ENCODE data around the gene GRPEL2. TPM values are rescaled to one million over a fixed set of nuclear protein-coding genes. Genes with fewer than 3 reads are reported as not detected.

Gene GRPEL2
- total RNA-seq (2014; rRNA removed; shearing (Covaris generic); ENCODE audit: low replicate concordance), result 16.3 and 22.0 TPM in 2 replicates

DNA sequence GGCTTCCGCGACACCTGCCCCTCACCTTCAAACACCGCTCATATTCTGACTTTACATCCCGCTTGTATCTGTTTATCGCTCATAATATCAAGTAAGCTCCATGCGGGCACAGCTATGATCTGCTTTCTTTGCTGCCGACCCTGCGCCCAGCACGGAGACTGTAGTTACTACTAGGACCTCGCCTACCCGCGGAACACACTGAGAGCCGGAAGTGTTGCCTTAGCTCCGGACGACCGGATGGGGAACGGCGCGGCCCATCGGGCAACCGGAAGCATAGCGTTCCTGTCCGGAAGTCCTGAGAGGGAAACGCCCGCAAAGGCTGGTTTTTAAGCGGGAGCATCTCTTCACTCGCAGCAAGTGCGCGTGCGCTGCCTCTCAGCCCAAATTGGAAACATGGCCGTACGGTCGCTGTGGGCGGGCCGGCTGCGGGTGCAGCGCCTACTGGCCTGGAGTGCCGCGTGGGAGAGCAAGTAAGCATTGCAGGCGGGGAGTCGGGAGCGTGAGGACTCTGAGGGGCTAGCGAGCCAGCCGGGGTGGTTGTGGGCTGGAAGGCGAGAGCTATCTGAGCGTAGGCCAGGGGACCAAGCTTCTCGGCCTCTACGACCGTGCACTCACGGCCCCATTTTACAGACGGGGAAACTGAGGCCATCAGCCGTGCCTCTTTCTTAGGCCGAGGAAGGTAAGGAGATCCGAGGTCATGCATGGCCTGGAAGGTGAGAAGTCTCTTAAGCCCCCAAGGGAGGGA lies at the start of gene GRPEL2:
TSS of gene GRPEL2 (plus strand) at position 353 of the 745 bp plus-strand sequence. CDS start at position 394, 41 bp downstream.
- DNase-seq, result peak; percentile 99
- Histone ChIP-seq H3K4me2 (ENCODE audit: low read depth, low read length, poor library complexity, severe bottlenecking) (peak within 1 kb of the TSS; percentile 97), H3K4me3 (ENCODE audit: low read length) (peak within 1 kb of the TSS; percentile 87), H4K20me1 (ENCODE audit: insufficient read depth, low read depth, low read length) (0 out of 2 replicates have a peak, but pooled peaks cover 7% of the 10 kb centered on the region), H3K36me3 (ENCODE audit: insufficient read depth, low read length) (peaks cover 31% of the 10 kb centered on the region), H3K9ac (ENCODE audit: low read length) (peak within 1 kb of the TSS; percentile 91), H2AFZ (ENCODE audit: low read length) (peak within 1 kb of the TSS; percentile 62), H3K9me2 (replicated peaks; ENCODE audit: insufficient read depth, low read length) (no peaks in the 10 kb centered on the region), H3K4me1 (ENCODE audit: low read length) (peaks cover 33% of the 10 kb centered on the region), H3K27me3 (ENCODE audit: low read length) (no peaks in the 10 kb centered on the region), H3K27ac (ENCODE audit: low read length) (peak within 1 kb of the TSS; percentile 81), H3K79me2 (ENCODE audit: low read length) (peaks cover 41% of the 10 kb centered on the region), H3K9me3 (ENCODE audit: low read length) (no peaks in the 10 kb centered on the region)

- no peak overlapping the region for H3K4me3 ChIP-seq (ENCODE audit: low read length)
- H2AFZ ChIP-seq (ENCODE audit: low read length), result no peak overlapping the region
- no peaks in the 10 kb centered on the region for H3K27me3 ChIP-seq (ENCODE audit: low read length)
- no peak for DNase-seq
- no peaks in the 10 kb centered on the region for H3K9me2 ChIP-seq (replicated peaks; ENCODE audit: insufficient read depth, low read length)
- no peak overlapping the region for H3K27ac ChIP-seq (ENCODE audit: low read length)
- H3K9me3 ChIP-seq (ENCODE audit: low read length), result no peaks in the 10 kb centered on the region
- H3K79me2 ChIP-seq (ENCODE audit: low read length), result no peaks in the 10 kb centered on the region
- H4K20me1 ChIP-seq (ENCODE audit: insufficient read depth, low read depth, low read length), result no peaks in the 10 kb centered on the region
- no peak overlapping the region for H3K4me2 ChIP-seq (ENCODE audit: low read depth, low read length, poor library complexity, severe bottlenecking)
- H3K36me3 ChIP-seq (ENCODE audit: insufficient read depth, low read length), result no peaks in the 10 kb centered on the region
- H3K4me1 ChIP-seq (ENCODE audit: low read length), result peaks cover 67% of the 10 kb centered on the region
- no peak overlapping the region for H3K9ac ChIP-seq (ENCODE audit: low read length)
Measured at GRCh38 chr5:149297340-149298025, 47.8 kb upstream of the GRPEL2 start.

GRCh38 chr5:149298163-149298562 lies 47.1 kb upstream of the GRPEL2 start:
- no peaks in the 10 kb centered on the region for H3K79me2 ChIP-seq (ENCODE audit: low read length)
- no peak overlapping the region for H3K9ac ChIP-seq (ENCODE audit: low read length)
- DNase-seq, result no peak
- H3K9me2 ChIP-seq (replicated peaks; ENCODE audit: insufficient read depth, low read length), result no peaks in the 10 kb centered on the region
- H3K4me1 ChIP-seq (ENCODE audit: low read length), result peaks cover 60% of the 10 kb centered on the region
- H3K4me2 ChIP-seq (ENCODE audit: low read depth, low read length, poor library complexity, severe bottlenecking), result no peak overlapping the region
- no peak overlapping the region for H2AFZ ChIP-seq (ENCODE audit: low read length)
- no peak overlapping the region for H3K27ac ChIP-seq (ENCODE audit: low read length)
- no peaks in the 10 kb centered on the region for H3K9me3 ChIP-seq (ENCODE audit: low read length)
- no peak overlapping the region for H3K4me3 ChIP-seq (ENCODE audit: low read length)
- H3K27me3 ChIP-seq (ENCODE audit: low read length), result no peaks in the 10 kb centered on the region
- H4K20me1 ChIP-seq (ENCODE audit: insufficient read depth, low read depth, low read length), result no peaks in the 10 kb centered on the region
- no peaks in the 10 kb centered on the region for H3K36me3 ChIP-seq (ENCODE audit: insufficient read depth, low read length)

DNA sequence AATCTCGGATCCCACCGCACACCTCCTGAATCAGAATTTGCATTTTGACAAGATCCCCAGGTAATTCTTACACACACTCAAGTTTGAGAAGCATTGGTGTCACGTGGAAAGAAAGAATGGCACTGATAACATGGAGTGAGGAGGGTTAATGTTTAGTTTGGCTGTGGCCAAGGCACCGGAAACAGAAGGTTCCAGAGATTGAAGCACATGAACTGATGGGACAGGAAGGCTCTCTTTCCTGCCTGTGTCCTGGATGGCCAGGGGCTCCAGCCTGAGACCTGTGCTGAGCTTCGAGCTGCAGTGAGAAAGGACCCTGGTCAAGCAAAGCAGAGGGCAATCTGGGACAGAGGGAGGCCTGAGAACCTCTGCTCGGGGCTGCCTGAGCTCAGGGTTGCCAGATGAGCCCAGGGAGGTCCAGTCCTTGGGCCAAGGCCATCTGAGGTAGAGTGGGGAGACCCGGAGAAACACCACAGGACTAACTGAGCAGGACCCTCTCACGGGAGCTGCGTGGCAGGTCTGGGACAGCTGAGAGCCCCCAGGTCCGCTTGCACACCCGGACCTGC lies 46.4 kb upstream of the GRPEL2 start:
- H3K79me2 ChIP-seq (ENCODE audit: low read length), result no peaks in the 10 kb centered on the region
- no peaks in the 10 kb centered on the region for H3K36me3 ChIP-seq (ENCODE audit: insufficient read depth, low read length)
- no peaks in the 10 kb centered on the region for H3K9me2 ChIP-seq (replicated peaks; ENCODE audit: insufficient read depth, low read length)
- no peak overlapping the region for H3K9ac ChIP-seq (ENCODE audit: low read length)
- no peak overlapping the region for H3K4me2 ChIP-seq (ENCODE audit: low read depth, low read length, poor library complexity, severe bottlenecking)
- DNase-seq, result no peak
- no peaks in the 10 kb centered on the region for H4K20me1 ChIP-seq (ENCODE audit: insufficient read depth, low read depth, low read length)
- H3K27me3 ChIP-seq (ENCODE audit: low read length), result no peaks in the 10 kb centered on the region
- H3K27ac ChIP-seq (ENCODE audit: low read length), result no peak overlapping the region
- no peaks in the 10 kb centered on the region for H3K9me3 ChIP-seq (ENCODE audit: low read length)
- no peak overlapping the region for H3K4me3 ChIP-seq (ENCODE audit: low read length)
- no peak overlapping the region for H2AFZ ChIP-seq (ENCODE audit: low read length)
- peaks cover 52% of the 10 kb centered on the region for H3K4me1 ChIP-seq (ENCODE audit: low read length)

- no peak overlapping the region for H3K27ac ChIP-seq (ENCODE audit: low read length)
- H3K4me2 ChIP-seq (ENCODE audit: low read depth, low read length, poor library complexity, severe bottlenecking), result no peak overlapping the region
- no peak overlapping the region for H3K4me3 ChIP-seq (ENCODE audit: low read length)
- no peak for DNase-seq
- H3K9me2 ChIP-seq (replicated peaks; ENCODE audit: insufficient read depth, low read length), result no peaks in the 10 kb centered on the region
- H3K9ac ChIP-seq (ENCODE audit: low read length), result no peak overlapping the region
- no peaks in the 10 kb centered on the region for H4K20me1 ChIP-seq (ENCODE audit: insufficient read depth, low read depth, low read length)
- no peaks in the 10 kb centered on the region for H3K9me3 ChIP-seq (ENCODE audit: low read length)
- H3K27me3 ChIP-seq (ENCODE audit: low read length), result no peaks in the 10 kb centered on the region
- no peaks in the 10 kb centered on the region for H3K79me2 ChIP-seq (ENCODE audit: low read length)
- H2AFZ ChIP-seq (ENCODE audit: low read length), result no peak overlapping the region
- H3K4me1 ChIP-seq (ENCODE audit: low read length), result peaks cover 46% of the 10 kb centered on the region
- no peaks in the 10 kb centered on the region for H3K36me3 ChIP-seq (ENCODE audit: insufficient read depth, low read length)
Measured at GRCh38 chr5:149299451-149300054, 45.7 kb upstream of the GRPEL2 start.

GRCh38 chr5:149300441-149300840 lies 44.9 kb upstream of the GRPEL2 start:
- Histone ChIP-seq H3K9me2 (replicated peaks; ENCODE audit: insufficient read depth, low read length) (no peaks in the 10 kb centered on the region), H3K4me2 (ENCODE audit: low read depth, low read length, poor library complexity, severe bottlenecking) (no peak overlapping the region), H4K20me1 (ENCODE audit: insufficient read depth, low read depth, low read length) (no peaks in the 10 kb centered on the region), H3K27ac (ENCODE audit: low read length) (no peak overlapping the region), H3K4me3 (ENCODE audit: low read length) (no peak overlapping the region), H2AFZ (ENCODE audit: low read length) (no peak overlapping the region), H3K4me1 (ENCODE audit: low read length) (peaks cover 37% of the 10 kb centered on the region), H3K36me3 (ENCODE audit: insufficient read depth, low read length) (no peaks in the 10 kb centered on the region), H3K9ac (ENCODE audit: low read length) (no peak overlapping the region), H3K79me2 (ENCODE audit: low read length) (no peaks in the 10 kb centered on the region), H3K9me3 (ENCODE audit: low read length) (no peaks in the 10 kb centered on the region), H3K27me3 (ENCODE audit: low read length) (no peaks in the 10 kb centered on the region)
- DNase-seq, result no peak

DNA sequence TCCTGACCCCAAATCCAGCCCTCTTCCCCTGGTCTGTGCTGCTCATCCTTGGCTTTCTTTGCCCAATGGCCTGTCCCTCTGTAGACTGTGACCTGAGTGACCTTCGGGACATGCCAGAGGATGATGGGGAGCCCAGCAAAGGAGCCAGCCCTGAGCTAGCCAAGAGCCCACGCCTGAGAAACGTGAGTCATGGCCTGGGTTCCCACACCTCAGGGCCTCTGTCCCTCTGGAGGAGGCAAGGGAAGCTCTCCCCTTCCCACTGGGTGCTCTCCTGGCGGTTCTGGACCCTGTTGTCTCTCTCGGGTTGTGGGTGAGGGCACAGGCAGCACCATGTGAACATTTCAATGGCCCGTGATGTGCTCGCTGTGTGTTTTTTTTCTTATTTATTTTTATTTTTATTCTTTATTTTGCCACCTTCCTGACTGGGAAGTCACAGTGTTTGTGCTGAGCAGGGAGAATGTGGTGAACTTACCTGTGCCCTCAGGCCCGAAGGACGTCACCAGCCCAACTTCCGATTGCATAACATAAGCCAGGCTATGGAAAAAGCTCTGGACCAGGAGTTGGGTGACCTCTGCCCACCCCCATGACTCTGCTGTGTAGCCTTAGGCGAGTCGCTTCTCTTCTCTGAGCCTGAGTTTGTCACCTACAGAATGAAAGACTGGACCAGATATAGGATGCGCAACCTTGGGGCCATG lies 44.1 kb upstream of the GRPEL2 start:
- Histone ChIP-seq H3K79me2 (ENCODE audit: low read length) (no peaks in the 10 kb centered on the region), H3K9me2 (replicated peaks; ENCODE audit: insufficient read depth, low read length) (no peaks in the 10 kb centered on the region), H3K36me3 (ENCODE audit: insufficient read depth, low read length) (no peaks in the 10 kb centered on the region), H4K20me1 (ENCODE audit: insufficient read depth, low read depth, low read length) (no peaks in the 10 kb centered on the region), H2AFZ (ENCODE audit: low read length) (no peak overlapping the region), H3K4me3 (ENCODE audit: low read length) (no peak overlapping the region), H3K9me3 (ENCODE audit: low read length) (no peaks in the 10 kb centered on the region), H3K27ac (ENCODE audit: low read length) (no peak overlapping the region), H3K4me2 (ENCODE audit: low read depth, low read length, poor library complexity, severe bottlenecking) (no peak overlapping the region), H3K27me3 (ENCODE audit: low read length) (no peaks in the 10 kb centered on the region), H3K9ac (ENCODE audit: low read length) (no peak overlapping the region), H3K4me1 (ENCODE audit: low read length) (peaks cover 29% of the 10 kb centered on the region)
- DNase-seq, result no peak
